ENCODE data around the gene DOCK4. TPM values are rescaled to one million over a fixed set of nuclear protein-coding genes. Genes with fewer than 3 reads are reported as not detected.

The DOCK4 gene
- 313 and 365 TPM in 2 replicates for total RNA-seq

DNA sequence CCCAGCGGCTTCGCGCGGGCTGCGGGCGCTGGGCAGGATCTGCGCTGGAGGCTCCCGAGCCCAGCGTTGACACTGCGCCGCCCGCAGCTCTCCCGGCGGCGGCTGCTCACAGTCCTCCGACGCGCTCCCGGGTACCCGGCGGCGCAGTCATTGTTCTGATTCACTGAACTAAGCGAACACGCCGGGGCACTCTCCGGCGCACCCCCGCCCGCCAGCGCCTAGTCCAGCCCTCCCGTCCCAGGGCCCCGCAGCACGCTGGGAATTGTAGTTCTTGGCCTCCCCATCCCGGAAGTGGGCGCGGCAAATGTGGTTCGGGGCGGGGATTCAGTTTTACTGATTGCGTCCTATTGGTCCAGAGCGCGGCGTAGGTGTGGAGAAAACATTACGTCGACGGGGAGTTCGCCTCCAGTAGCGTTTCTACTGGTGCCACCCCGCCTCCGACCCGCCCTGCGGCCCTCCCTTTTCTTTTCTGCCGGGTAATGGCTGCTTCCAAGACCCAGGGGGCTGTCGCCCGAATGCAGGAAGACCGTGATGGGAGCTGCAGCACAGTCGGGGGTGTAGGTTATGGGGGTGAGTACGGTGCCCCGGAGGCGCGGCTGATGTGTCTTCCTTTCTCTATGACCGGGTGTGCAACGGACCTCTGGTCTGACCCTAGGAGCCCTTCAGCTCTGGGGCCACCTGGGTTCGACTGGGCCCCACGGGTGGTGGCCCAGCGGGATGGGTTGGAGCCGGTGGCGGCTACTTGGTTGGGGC is at the start of gene DOCK4, which contains the start of gene ZNF277:
Gene DOCK4 (minus strand): TSS at position 162 of the 753 bp plus-strand sequence. CDS start 261 bp downstream, outside the sequence.
Gene ZNF277 (plus strand): TSS at position 458 of the 753 bp plus-strand sequence. CDS start 22 bp downstream, at position 480.

Small RNA genes lying within 50 kb of the gene (small RNA-seq; reads per million reads assigned to genes)
- not detected for gene RNA5SP237

Other genes starting within 250 kb of the DOCK4 start
- 30.9 and 47.8 TPM in 2 replicates for gene ZNF277, start 296 bp upstream of the DOCK4 start, total RNA-seq
- 47.4 and 56.8 TPM in 2 replicates for gene IFRD1, start 244.1 kb upstream of the DOCK4 start, total RNA-seq